ENCODE results near the gene ADAMTSL5. TPM values are rescaled to one million over a fixed set of nuclear protein-coding genes. Genes with fewer than 3 reads are reported as not detected.

The ADAMTSL5 gene
- total RNA-seq, 4 donors from 2014 or later, result 0.27 to 5.1 (median 2.5) TPM

DNA sequence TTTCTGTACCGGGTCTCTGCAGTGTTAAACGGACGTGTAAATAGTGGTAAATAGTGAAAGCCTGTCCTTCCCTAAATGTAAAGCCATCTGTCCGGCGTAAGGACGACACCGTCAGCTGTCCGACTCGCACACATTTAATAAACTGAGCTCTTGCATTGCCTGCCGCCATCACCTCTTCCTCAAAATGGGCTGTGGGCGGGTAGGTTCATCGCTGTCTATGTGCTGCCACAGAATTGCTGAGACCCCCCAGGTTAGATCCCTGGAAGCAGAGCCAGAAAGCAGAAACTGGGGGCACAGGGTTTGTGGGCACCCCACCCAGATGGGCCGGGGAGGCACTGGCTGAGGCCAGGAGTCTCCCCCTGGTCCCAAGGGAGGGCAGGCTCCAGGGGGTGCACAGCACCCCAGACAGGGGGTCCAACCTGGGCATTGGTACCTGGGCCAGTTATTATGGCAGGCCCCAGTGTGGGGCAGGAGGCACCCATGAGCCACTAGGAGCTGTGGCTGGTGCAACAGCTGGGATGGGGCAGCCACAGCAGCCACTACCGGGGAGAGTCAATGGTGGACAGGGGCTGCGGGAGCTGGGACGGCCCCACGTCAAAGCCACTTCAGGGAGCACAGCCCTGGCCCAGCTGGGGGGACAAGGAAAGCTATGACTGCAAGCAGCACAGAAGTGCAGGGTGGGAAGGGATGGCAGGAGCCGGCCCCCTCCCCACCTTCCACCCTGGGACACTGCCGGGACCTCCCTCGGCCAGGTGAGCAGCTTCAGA lies 39.6 kb downstream of the ADAMTSL5 start:
- 66 to 67% methylated on average over 15 to 16 of the region's 20 CpGs for WGBS, 2 donors
- DNase-seq, result no peak
- H3K4me3 ChIP-seq (replicated peaks in 1 of 3), result no peak overlapping the region
- no peaks in the 10 kb centered on the region for H3K9me3 ChIP-seq
- intact Hi-C loops (cut with DNase I), result no loop called here
- H3K27me3 ChIP-seq, result peaks cover 33% of the 10 kb centered on the region
- TF ChIP-seq CTCF (IDR thresholded peaks at IDR 0.05) (no peak), POLR2A (IDR thresholded peaks at IDR 0.05) (no peak)
- H3K36me3 ChIP-seq, result no peaks in the 10 kb centered on the region
- H3K27ac ChIP-seq, result no peak overlapping the region
- peaks cover 27 to 42% of the 10 kb centered on the region in 2 donors for H3K4me1 ChIP-seq

GRCh38 chr19:1472231-1473084 lies 40.4 kb downstream of the ADAMTSL5 start:
- WGBS, 2 donors, result 53 to 65% methylated on average over 14 to 34 of the region's 44 CpGs
- no peak for DNase-seq
- no peaks in the 10 kb centered on the region for H3K9me3 ChIP-seq
- no peak overlapping the region for H3K27ac ChIP-seq
- peaks cover 25 to 43% of the 10 kb centered on the region in 2 donors for H3K4me1 ChIP-seq
- TF ChIP-seq POLR2A (IDR thresholded peaks at IDR 0.05) (no peak), CTCF (IDR thresholded peaks at IDR 0.05) (no peak)
- intact Hi-C loops (cut with DNase I), result no loop called here
- H3K36me3 ChIP-seq, result no peaks in the 10 kb centered on the region
- H3K27me3 ChIP-seq, result peaks cover 42% of the 10 kb centered on the region
- no peak overlapping the region for H3K4me3 ChIP-seq (replicated peaks in 1 of 3)

DNA sequence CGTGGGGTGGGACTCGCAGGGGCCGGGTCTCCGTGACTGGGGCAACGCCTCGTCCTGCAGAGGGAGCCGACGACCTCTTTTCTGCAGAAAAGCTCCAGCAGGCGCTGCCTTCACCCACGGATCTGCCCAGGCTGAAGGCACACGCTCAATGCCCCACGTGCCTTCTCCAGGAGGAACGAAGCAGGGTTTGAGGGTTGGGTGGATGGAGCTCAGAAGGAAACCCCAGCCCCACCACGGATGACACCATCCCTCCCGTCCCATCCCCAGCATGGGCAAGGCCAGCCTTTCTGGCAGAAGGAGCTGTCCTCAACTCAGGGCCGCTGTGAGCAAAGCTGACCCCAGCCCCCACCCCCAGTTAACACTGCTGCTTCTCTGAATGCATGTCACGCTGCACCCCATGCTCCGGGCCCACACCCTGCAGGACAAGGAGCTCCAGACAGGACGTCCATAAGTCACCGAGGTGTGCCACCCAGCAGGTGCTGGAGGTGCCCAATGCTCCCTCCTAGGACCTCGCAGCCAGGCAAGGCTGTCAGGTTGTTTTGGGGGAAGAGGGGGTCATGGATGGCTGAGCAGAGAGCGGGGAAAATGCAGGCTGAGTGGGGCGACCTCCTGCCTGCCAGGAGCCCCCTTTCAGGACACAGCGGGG lies 41.2 kb downstream of the ADAMTSL5 start:
- peaks cover 48% of the 10 kb centered on the region for H3K27me3 ChIP-seq

GRCh38 chr19:1471010-1471514 lies 41.8 kb downstream of the ADAMTSL5 start:
- no peaks in the 10 kb centered on the region for H3K36me3 ChIP-seq
- no peak overlapping the region for H3K27ac ChIP-seq
- H3K4me3 ChIP-seq (replicated peaks in 1 of 3), result peak overlapping the region in 1 of 3 donors; percentile 31
- no peaks in the 10 kb centered on the region for H3K9me3 ChIP-seq
- intact Hi-C loops (cut with DNase I), result no loop called here
- WGBS, 2 donors, result 5 to 12% methylated on average over 10 to 18 of the region's 28 CpGs
- peaks cover 25 to 55% of the 10 kb centered on the region in 2 donors for H3K4me1 ChIP-seq
- peaks cover 54% of the 10 kb centered on the region for H3K27me3 ChIP-seq
- no peak for TF ChIP-seq POLR2A (IDR thresholded peaks at IDR 0.05)
- no peak for TF ChIP-seq CTCF (IDR thresholded peaks at IDR 0.05)
- peak in 1 of 2 donors; percentile 14 for DNase-seq

More for the DNA sequence above, 41.2 kb downstream of the ADAMTSL5 start:
- 17 to 20% methylated on average over 15 to 24 of the region's 24 CpGs for WGBS, 2 donors
- intact Hi-C loops (cut with DNase I), result no loop called here
- no peaks in the 10 kb centered on the region for H3K9me3 ChIP-seq
- H3K4me3 ChIP-seq (replicated peaks in 1 of 3), result no peak overlapping the region
- H3K4me1 ChIP-seq, result peaks cover 25 to 51% of the 10 kb centered on the region in 2 donors
- H3K27ac ChIP-seq, result no peak overlapping the region
- DNase-seq, result no peak
- no peaks in the 10 kb centered on the region for H3K36me3 ChIP-seq
- TF ChIP-seq POLR2A (IDR thresholded peaks at IDR 0.05) (no peak), CTCF (IDR thresholded peaks at IDR 0.05) (no peak)
